Transverse colon (tissue), 4 donors: ENCODE results near the gene TNFAIP3. TPM values are rescaled to one million over a fixed set of nuclear protein-coding genes. Genes with fewer than 3 reads are reported as not detected.

Experiments used
- DNase-seq: peaks from one replicate; pipeline ENCODE4 v3.0.0-alpha.2; 2019
- H3K27ac ChIP-seq, 4 donors: fragments of 200-600 bp; sonication (generic); 2 replicates each; pipeline ENCODE4 v1.5.1; 2016 to 2018; ENCODE audit warnings: inconsistent platforms in 4 of 4
- H3K27me3 ChIP-seq: fragments of 200-600 bp; sonication (generic); 2 replicates; pipeline ENCODE4 v1.5.1; 2017; ENCODE audit warnings: inconsistent platforms
- H3K36me3 ChIP-seq, 4 donors: fragments of 200-600 bp; sonication (generic); 2 replicates each; pipeline ENCODE4 v1.5.1; 2017 to 2019; ENCODE audit warnings: inconsistent platforms in 4 of 4
- H3K4me1 ChIP-seq, 4 donors: fragments of 200-600 bp; sonication (generic); 2 replicates each; pipeline ENCODE4 v1.5.1; 2017 to 2020; ENCODE audit warnings: inconsistent platforms in 4 of 4
- H3K4me3 ChIP-seq, 4 donors: fragments of 200-600 bp; sonication (generic); 1 replicate in 1 of 4; 2 replicates in 3 of 4; pipeline versions ENCODE4 v1.5.1 to v1.6.1; 2017 to 2019; ENCODE audit warnings: inconsistent platforms in 4 of 4
- H3K9me3 ChIP-seq, 2 donors: fragments of 200-600 bp; sonication (generic); 2 replicates each; pipeline ENCODE4 v1.5.1; 2017 to 2019; ENCODE audit warnings: inconsistent platforms in 2 of 2
- EP300 ChIP-seq: sonication (generic); formaldehyde crosslinking; IDR thresholded peaks from one replicate; pipeline ENCODE4 v1.6.1; 2017; ENCODE audit warnings: antibody characterized with exemption, low read depth
- POLR2A ChIP-seq: fragments of 450-650 bp; IDR thresholded peaks from one replicate; pipeline ENCODE4 v1.6.1; 2016; ENCODE audit warnings: antibody characterized with exemption, mild to moderate bottlenecking, moderate library complexity
- POLR2AphosphoS5 ChIP-seq, 3 donors: sonication (generic); formaldehyde crosslinking; IDR thresholded peaks; one replicate each; pipeline ENCODE4 v1.6.1; 2016; ENCODE audit warnings: antibody characterized with exemption in 3 of 3
- WGBS, 2 donors: methylation state at CpG; one replicate each; pipeline ENCODE4 v1.1.5; 2018; ENCODE audit warnings: low coverage in 1 of 2; 5-methylcytosine and 5-hydroxymethylcytosine counted together
- in situ Hi-C, 4 donors: fragments of 200-750 bp; cut with MboI; loops; one replicate each; pipeline versions ENCODE4 v1.15.0 to v1.15.1; 2017; ENCODE audit warnings: low sequenced_read_pairs in 3 of 4, low pct_ligation_motif_present in 1 of 4, low pct_unique_long_range_greater_than_20kb in 1 of 4
- intact Hi-C: fragments of 100-400 bp; cut with DNase I; formaldehyde crosslinking; loops from one replicate; pipeline ENCODE4 v1.15.1; 2023; ENCODE audit warnings: low total_unique reads
- total RNA-seq, 4 donors: library from RNA; depleted of rRNA; stranded (reverse); fragments of >200 nt; gene quantifications; one replicate each; pipeline ENCODE4 v1.1.0, GENCODE V29; 2016
- TF ChIP-seq, protein P1 (sequence below), 5 experiments: fragments of 200-600 bp in 3 of 5; fragments of 450-650 bp in 2 of 5; sonication (generic) in 3 of 5; IDR thresholded peaks; 1 replicate in 2 of 5; 2 replicates in 3 of 5; pipeline ENCODE4 v1.5.1; 2016 to 2017; ENCODE audit warnings: antibody characterized with exemption in 5 of 5, inconsistent platforms in 3 of 5, mild to moderate bottlenecking in 2 of 5, moderate library complexity in 1 of 5

TNFAIP3 gene
- total RNA-seq, 4 donors from 2014 or later, result 21.4 to 46.8 (median 36.3) TPM

DNA sequence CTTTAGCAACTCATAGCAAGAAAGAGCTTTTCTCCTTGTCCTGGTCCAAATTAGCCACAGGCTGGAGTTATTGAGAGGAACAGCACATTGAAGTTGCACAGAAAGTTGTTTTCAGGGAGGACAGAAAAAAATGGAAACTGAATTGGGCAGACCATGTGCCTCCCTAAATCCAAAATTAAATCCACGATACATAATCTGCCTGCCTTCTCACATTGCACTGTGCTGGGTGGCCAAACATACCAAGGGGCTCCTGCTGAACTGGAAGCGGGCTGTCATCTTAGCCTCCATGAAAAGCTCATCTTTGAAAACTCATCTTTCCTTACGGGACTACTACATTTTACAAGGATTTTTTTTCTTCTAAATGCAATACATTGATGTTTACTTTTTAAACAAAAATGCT lies 59.9 kb downstream of the TNFAIP3 start:
- Histone ChIP-seq H3K4me3 (no peak overlapping the region), H3K9me3 (no peaks in the 10 kb centered on the region), H3K27me3 (no peaks in the 10 kb centered on the region), H3K36me3 (no peaks in the 10 kb centered on the region), H3K4me1 (peaks cover 0 to 15% (median 6%) of the 10 kb centered on the region in 4 donors), H3K27ac (no peak overlapping the region)
- in situ Hi-C loops (no loop called here), intact Hi-C loops (loop anchor here (5.0 kb wide), 1 partner anchor 1210 kb away; the partner anchor contains the start of gene HECA)
- DNase-seq, result no peak
- TF ChIP-seq, protein P1, sequence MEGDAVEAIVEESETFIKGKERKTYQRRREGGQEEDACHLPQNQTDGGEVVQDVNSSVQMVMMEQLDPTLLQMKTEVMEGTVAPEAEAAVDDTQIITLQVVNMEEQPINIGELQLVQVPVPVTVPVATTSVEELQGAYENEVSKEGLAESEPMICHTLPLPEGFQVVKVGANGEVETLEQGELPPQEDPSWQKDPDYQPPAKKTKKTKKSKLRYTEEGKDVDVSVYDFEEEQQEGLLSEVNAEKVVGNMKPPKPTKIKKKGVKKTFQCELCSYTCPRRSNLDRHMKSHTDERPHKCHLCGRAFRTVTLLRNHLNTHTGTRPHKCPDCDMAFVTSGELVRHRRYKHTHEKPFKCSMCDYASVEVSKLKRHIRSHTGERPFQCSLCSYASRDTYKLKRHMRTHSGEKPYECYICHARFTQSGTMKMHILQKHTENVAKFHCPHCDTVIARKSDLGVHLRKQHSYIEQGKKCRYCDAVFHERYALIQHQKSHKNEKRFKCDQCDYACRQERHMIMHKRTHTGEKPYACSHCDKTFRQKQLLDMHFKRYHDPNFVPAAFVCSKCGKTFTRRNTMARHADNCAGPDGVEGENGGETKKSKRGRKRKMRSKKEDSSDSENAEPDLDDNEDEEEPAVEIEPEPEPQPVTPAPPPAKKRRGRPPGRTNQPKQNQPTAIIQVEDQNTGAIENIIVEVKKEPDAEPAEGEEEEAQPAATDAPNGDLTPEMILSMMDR (IDR thresholded peaks at IDR 0.05), result no peak
- no peak for TF ChIP-seq EP300
- TF ChIP-seq POLR2A, result no peak
- TF ChIP-seq POLR2AphosphoS5 (IDR thresholded peaks at IDR 0.05), result no peak
- WGBS, 2 donors, result 89 to 96% methylated on average over 3 of the region's 3 CpGs

DNA sequence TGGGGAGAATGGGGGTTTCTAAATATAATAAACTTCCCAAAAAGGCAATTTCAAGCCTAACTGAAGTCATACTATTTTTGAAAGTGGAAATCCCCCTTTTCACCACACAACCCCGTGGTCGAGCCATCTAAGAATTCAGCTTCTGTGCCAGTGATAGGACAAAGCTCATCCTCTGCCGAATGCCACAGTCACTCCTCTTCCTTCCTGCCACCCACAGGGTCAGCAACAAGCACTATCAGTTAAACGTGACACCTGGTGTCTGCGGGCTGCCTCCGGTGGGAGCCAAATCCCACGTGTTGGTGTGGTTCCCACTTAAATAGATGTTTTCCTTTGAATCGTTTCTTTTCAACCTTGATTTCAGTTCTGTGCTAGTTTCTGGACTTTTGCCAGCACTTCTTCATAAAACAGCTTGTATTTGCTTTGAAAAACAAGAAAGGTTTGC lies 60.7 kb downstream of the TNFAIP3 start:
- no peaks in the 10 kb centered on the region for H3K27me3 ChIP-seq
- H3K36me3 ChIP-seq, result no peaks in the 10 kb centered on the region
- H3K27ac ChIP-seq, result peak overlapping the region in 1 of 4 donors; percentile 36
- no peak overlapping the region for H3K4me3 ChIP-seq
- in situ Hi-C loops, result no loop called here
- peak; percentile 47 for DNase-seq
- H3K9me3 ChIP-seq, result no peaks in the 10 kb centered on the region
- intact Hi-C loops, result loop anchor here (5.0 kb wide), 1 partner anchor 1210 kb away; the partner anchor contains the start of gene HECA
- peaks cover 0 to 15% (median 6%) of the 10 kb centered on the region in 4 donors for H3K4me1 ChIP-seq
- WGBS, 2 donors, result 18 to 32% methylated on average over 4 to 8 of the region's 8 CpGs
- TF ChIP-seq, protein P1 (IDR thresholded peaks at IDR 0.05), result no peak
- TF ChIP-seq POLR2AphosphoS5 (IDR thresholded peaks at IDR 0.05) (no peak), EP300 (no peak), POLR2A (no peak)

DNA sequence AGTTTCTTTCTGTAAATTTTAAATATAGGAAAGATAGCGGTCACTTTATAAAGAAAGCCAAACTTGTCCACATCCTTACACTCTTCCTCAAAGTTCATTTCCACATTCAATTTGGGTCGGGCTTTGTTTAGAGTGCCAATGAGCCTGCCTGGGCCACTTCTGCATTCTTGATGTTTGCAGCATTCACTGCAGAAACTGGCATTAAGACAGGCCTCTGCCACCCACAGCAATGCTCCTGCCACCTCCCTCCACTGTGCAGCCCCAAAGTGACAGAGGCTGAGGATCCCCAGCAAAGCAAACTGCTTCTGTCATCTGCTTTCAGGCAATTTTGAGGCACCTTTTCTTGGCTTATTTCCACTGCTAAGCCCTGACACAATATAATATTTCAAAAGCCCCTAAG lies 61.2 kb downstream of the TNFAIP3 start:
- Histone ChIP-seq H3K9me3 (no peaks in the 10 kb centered on the region), H3K27me3 (no peaks in the 10 kb centered on the region), H3K27ac (peak overlapping the region in 1 of 4 donors; percentile 36), H3K4me3 (no peak overlapping the region), H3K36me3 (no peaks in the 10 kb centered on the region), H3K4me1 (peaks cover 0 to 15% (median 6%) of the 10 kb centered on the region in 4 donors)
- 42% methylated on average over 2 of the region's 2 CpGs for WGBS, 2 donors
- in situ Hi-C loops, result no loop called here
- DNase-seq, result no peak
- intact Hi-C loops, result loop anchor here (5.0 kb wide), 1 partner anchor 1209 kb away; the partner anchor contains the start of gene HECA
- TF ChIP-seq EP300, result no peak

DNA sequence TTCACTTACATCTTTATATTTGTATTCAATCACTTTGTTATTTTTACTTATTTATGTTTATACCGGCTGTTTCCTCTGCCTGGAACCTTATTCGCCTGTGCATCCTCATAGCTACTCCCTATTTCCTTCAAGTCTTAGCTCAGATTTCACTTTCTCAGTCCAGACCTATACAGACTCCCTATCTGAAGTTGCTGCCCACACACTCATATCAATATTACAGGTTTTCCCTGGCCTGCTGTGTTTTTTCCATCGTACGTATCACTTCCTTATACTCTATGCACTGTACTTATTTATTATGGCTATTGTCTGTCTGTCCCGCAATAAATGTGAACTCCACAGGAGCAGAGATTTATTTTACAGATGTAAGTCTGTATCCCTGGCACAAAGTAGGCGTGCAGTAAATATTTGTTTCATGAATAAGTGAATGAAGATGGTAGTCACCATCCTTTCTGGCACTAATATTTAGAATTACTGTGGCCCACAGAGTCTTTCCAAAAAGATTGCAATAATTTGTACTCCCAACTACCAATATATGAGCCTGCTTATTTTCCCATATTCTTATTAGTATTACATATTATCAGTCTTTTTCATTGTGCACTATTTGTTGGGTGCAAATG lies 64.9 kb downstream of the TNFAIP3 start:
- in situ Hi-C loops (no loop called here), intact Hi-C loops (no loop called here)
- no peak overlapping the region for H3K4me3 ChIP-seq
- H3K36me3 ChIP-seq, result no peaks in the 10 kb centered on the region
- 43 to 59% methylated on average over 6 of the region's 6 CpGs for WGBS, 2 donors
- peaks cover 0 to 9% (median 4%) of the 10 kb centered on the region in 4 donors for H3K4me1 ChIP-seq
- TF ChIP-seq, protein P1 (IDR thresholded peaks at IDR 0.05), result no peak
- TF ChIP-seq POLR2A (no peak), EP300 (no peak), POLR2AphosphoS5 (IDR thresholded peaks at IDR 0.05) (no peak)
- no peak for DNase-seq
- H3K9me3 ChIP-seq, result peaks cover 1 to 5% of the 10 kb centered on the region in 2 donors
- H3K27me3 ChIP-seq, result no peaks in the 10 kb centered on the region
- H3K27ac ChIP-seq, result no peak overlapping the region

Other genes starting within 250 kb of the TNFAIP3 start
- gene PERP, start 240.2 kb downstream of the TNFAIP3 start, total RNA-seq, result 10 to 100 TPM; 18.1 to 73.0 (median 55.5) TPM